ENCODE measurements around the gene ITFG1.

ITFG1 gene

GRCh38 chr16:47387026-47387734, 73.7 kb downstream of the ITFG1 start:
- no peaks in the 10 kb centered on the region for H3K4me1 ChIP-seq (ENCODE audit: control insufficient read depth in 2 of 2, insufficient read depth in 2 of 2, low read length in 2 of 2)
- no peaks in the 10 kb centered on the region for H3K9me3 ChIP-seq (ENCODE audit: control insufficient read depth in 2 of 2, low read length in 2 of 2)
- no peaks in the 10 kb centered on the region for H3K36me3 ChIP-seq (ENCODE audit: control insufficient read depth in 2 of 2, insufficient read depth in 2 of 2, low read length in 2 of 2)
- no peak overlapping the region for H3K4me3 ChIP-seq (ENCODE audit: low read length in 2 of 2)
- H3K9ac ChIP-seq (ENCODE audit: low read depth in 1 of 2, low read length in 2 of 2) = no peak overlapping the region
- no peak overlapping the region for H3K27ac ChIP-seq (ENCODE audit: low read depth in 2 of 2, low read length in 2 of 2)
- no peaks in the 10 kb centered on the region for H3K27me3 ChIP-seq (ENCODE audit: control insufficient read depth in 2 of 2, insufficient read depth in 2 of 2, low read length in 2 of 2)

DNA sequence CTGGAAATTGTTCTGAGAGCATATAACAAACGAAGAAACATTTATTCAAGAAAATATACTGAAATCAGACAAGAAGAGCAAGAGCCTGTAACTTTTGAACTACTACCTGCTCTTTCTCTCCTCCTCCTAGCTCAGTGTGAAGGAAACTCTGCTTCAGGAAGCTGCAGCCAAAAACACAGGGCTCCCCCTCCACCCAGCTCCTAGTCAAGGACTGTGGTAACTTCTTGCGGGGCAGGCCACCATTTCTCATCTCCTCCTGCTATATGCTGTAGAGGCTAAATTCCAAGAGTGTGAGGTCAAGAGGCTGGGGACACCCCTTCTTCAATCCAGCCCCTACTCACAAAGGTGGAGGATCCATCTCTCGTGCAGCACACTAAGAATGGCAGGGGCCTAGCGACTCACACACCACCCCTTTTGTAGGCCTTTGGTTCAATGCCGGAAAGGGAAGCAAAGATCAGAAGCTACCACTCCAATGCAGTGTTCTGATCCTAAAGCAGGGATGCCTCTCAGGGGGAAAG, 74.6 kb downstream of the ITFG1 start:
- H3K4me3 ChIP-seq (ENCODE audit: low read length in 2 of 2) = no peak overlapping the region
- no peaks in the 10 kb centered on the region for H3K9me3 ChIP-seq (ENCODE audit: control insufficient read depth in 2 of 2, low read length in 2 of 2)
- no peaks in the 10 kb centered on the region for H3K36me3 ChIP-seq (ENCODE audit: control insufficient read depth in 2 of 2, insufficient read depth in 2 of 2, low read length in 2 of 2)
- no peaks in the 10 kb centered on the region for H3K4me1 ChIP-seq (ENCODE audit: control insufficient read depth in 2 of 2, insufficient read depth in 2 of 2, low read length in 2 of 2)
- no peaks in the 10 kb centered on the region for H3K27me3 ChIP-seq (ENCODE audit: control insufficient read depth in 2 of 2, insufficient read depth in 2 of 2, low read length in 2 of 2)
- H3K9ac ChIP-seq (ENCODE audit: low read depth in 1 of 2, low read length in 2 of 2) = no peak overlapping the region
- no peak overlapping the region for H3K27ac ChIP-seq (ENCODE audit: low read depth in 2 of 2, low read length in 2 of 2)

DNA sequence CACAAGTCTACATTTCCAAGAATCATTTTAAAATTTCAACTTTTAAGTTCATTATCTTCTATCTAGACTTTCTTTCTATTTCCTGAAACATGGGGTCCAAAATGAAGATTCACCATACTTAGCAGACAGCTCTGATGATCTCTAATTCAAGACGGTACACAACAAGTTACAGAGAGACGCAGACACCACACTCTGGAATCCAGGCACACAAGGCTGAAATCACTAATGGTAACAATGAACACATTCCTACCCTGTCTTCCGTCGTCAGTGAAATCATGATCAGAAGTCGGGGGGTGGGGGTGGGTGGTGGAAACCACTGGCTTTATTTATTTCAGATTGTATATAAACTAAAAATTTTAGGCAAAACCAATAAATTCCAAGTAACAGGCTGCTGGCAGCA, 78.5 kb downstream of the ITFG1 start:
- H3K27ac ChIP-seq (ENCODE audit: low read depth in 2 of 2, low read length in 2 of 2) = no peak overlapping the region
- H3K36me3 ChIP-seq (ENCODE audit: control insufficient read depth in 2 of 2, insufficient read depth in 2 of 2, low read length in 2 of 2) = peaks cover 0 to 3% of the 10 kb centered on the region in 2 donors
- no peaks in the 10 kb centered on the region for H3K9me3 ChIP-seq (ENCODE audit: control insufficient read depth in 2 of 2, low read length in 2 of 2)
- no peak overlapping the region for H3K9ac ChIP-seq (ENCODE audit: low read depth in 1 of 2, low read length in 2 of 2)
- H3K4me1 ChIP-seq (ENCODE audit: control insufficient read depth in 2 of 2, insufficient read depth in 2 of 2, low read length in 2 of 2) = no peaks in the 10 kb centered on the region
- H3K27me3 ChIP-seq (ENCODE audit: control insufficient read depth in 2 of 2, insufficient read depth in 2 of 2, low read length in 2 of 2) = no peaks in the 10 kb centered on the region
- no peak overlapping the region for H3K4me3 ChIP-seq (ENCODE audit: low read length in 2 of 2)

- H3K9me3 ChIP-seq (ENCODE audit: control insufficient read depth in 2 of 2, low read length in 2 of 2) = no peaks in the 10 kb centered on the region
- peaks cover 5 to 9% of the 10 kb centered on the region in 2 donors for H3K36me3 ChIP-seq (ENCODE audit: control insufficient read depth in 2 of 2, insufficient read depth in 2 of 2, low read length in 2 of 2)
- H3K27me3 ChIP-seq (ENCODE audit: control insufficient read depth in 2 of 2, insufficient read depth in 2 of 2, low read length in 2 of 2) = no peaks in the 10 kb centered on the region
- H3K4me3 ChIP-seq (ENCODE audit: low read length in 2 of 2) = no peak overlapping the region
- H3K27ac ChIP-seq (ENCODE audit: low read depth in 2 of 2, low read length in 2 of 2) = no peak overlapping the region
- H3K4me1 ChIP-seq (ENCODE audit: control insufficient read depth in 2 of 2, insufficient read depth in 2 of 2, low read length in 2 of 2) = no peaks in the 10 kb centered on the region
- no peak overlapping the region for H3K9ac ChIP-seq (ENCODE audit: low read depth in 1 of 2, low read length in 2 of 2)
Measured at GRCh38 chr16:47377154-47377553, 83.7 kb downstream of the ITFG1 start.

DNA sequence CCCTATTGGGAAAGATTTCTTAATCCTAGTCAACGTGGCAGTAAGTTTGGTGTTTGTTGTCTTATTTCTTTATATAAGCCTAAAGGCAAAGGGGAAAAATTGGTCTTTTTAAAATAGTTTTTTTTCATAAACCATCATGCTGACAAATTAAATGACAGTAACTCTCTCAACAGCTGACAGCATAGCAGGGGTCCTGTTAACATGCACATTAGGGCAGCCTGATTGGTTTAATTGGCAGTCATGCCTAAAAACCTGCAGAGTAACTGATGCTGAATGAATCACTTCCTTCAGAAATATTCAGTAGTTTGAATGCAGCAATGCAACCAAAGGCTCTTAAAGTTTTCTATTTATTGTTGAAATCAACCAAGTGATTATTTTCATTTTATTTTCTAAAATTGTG, 85.4 kb downstream of the ITFG1 start:
- Histone ChIP-seq H3K27ac (ENCODE audit: low read depth in 2 of 2, low read length in 2 of 2) (no peak overlapping the region), H3K9ac (ENCODE audit: low read depth in 1 of 2, low read length in 2 of 2) (no peak overlapping the region), H3K36me3 (ENCODE audit: control insufficient read depth in 2 of 2, insufficient read depth in 2 of 2, low read length in 2 of 2) (peaks cover 5 to 13% of the 10 kb centered on the region in 2 donors), H3K4me3 (ENCODE audit: low read length in 2 of 2) (no peak overlapping the region), H3K4me1 (ENCODE audit: control insufficient read depth in 2 of 2, insufficient read depth in 2 of 2, low read length in 2 of 2) (no peaks in the 10 kb centered on the region), H3K27me3 (ENCODE audit: control insufficient read depth in 2 of 2, insufficient read depth in 2 of 2, low read length in 2 of 2) (no peaks in the 10 kb centered on the region), H3K9me3 (ENCODE audit: control insufficient read depth in 2 of 2, low read length in 2 of 2) (no peaks in the 10 kb centered on the region)

DNA sequence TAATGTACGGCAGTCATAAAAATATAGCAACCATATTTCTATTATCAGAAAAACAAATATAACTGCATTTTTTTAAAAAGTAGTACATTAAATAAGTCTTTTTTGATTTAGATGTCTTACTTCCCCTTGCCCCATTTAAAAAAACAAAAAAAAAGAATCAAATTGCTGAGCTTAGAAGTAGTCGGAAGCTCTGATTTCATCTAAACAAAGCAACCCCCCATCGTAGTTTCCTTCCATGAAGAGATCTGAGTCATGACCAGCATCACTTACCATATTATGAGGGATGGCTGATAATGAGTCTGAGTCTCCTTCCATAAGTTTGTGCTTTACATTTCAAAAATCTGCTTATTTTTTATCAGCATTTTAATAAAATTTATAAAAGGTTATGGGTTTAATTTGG, 86.2 kb downstream of the ITFG1 start:
- Histone ChIP-seq H3K27me3 (ENCODE audit: control insufficient read depth in 2 of 2, insufficient read depth in 2 of 2, low read length in 2 of 2) (no peaks in the 10 kb centered on the region), H3K9me3 (ENCODE audit: control insufficient read depth in 2 of 2, low read length in 2 of 2) (no peaks in the 10 kb centered on the region), H3K36me3 (ENCODE audit: control insufficient read depth in 2 of 2, insufficient read depth in 2 of 2, low read length in 2 of 2) (peaks cover 5 to 13% of the 10 kb centered on the region in 2 donors), H3K4me1 (ENCODE audit: control insufficient read depth in 2 of 2, insufficient read depth in 2 of 2, low read length in 2 of 2) (no peaks in the 10 kb centered on the region), H3K9ac (ENCODE audit: low read depth in 1 of 2, low read length in 2 of 2) (no peak overlapping the region), H3K27ac (ENCODE audit: low read depth in 2 of 2, low read length in 2 of 2) (no peak overlapping the region), H3K4me3 (ENCODE audit: low read length in 2 of 2) (no peak overlapping the region)

DNA sequence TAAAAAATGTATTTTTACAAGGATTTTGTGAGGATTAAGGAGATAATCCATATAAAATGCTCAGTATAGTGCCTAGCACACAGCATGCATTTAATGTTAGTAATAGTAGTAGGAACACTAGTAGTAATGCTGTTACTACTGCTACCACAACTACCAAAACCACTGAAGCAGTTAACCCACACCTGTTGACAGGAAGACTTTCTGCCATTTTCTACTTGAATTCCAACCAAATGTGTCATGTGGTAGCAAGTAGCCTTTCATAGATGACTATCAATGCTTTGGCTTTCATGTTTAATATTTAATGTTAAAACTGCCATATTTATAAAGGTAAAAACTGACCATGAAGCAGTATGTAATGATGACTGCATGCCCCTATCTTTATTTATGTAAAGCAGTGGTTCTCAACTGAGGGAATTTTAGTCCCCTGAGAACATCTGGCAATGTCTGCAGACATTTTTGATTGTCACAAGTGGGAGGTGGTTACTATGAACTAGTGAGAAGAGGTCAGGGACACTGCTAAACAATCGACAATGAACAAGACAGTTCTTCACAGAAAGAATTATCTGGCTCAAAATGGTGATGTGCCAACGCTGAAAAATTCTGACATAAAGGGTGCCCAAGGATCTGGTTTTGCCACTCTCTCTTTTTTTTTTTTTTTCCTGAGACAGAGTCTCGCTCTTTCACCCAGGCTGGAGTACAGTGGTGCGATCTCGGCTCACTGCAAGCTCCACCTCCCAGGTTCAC, 89.4 kb downstream of the ITFG1 start:
- Histone ChIP-seq H3K9me3 (ENCODE audit: control insufficient read depth in 2 of 2, low read length in 2 of 2) (no peaks in the 10 kb centered on the region), H3K4me3 (ENCODE audit: low read length in 2 of 2) (no peak overlapping the region), H3K9ac (ENCODE audit: low read depth in 1 of 2, low read length in 2 of 2) (no peak overlapping the region), H3K27ac (ENCODE audit: low read depth in 2 of 2, low read length in 2 of 2) (no peak overlapping the region), H3K27me3 (ENCODE audit: control insufficient read depth in 2 of 2, insufficient read depth in 2 of 2, low read length in 2 of 2) (no peaks in the 10 kb centered on the region), H3K4me1 (ENCODE audit: control insufficient read depth in 2 of 2, insufficient read depth in 2 of 2, low read length in 2 of 2) (no peaks in the 10 kb centered on the region), H3K36me3 (ENCODE audit: control insufficient read depth in 2 of 2, insufficient read depth in 2 of 2, low read length in 2 of 2) (peaks cover 5 to 15% of the 10 kb centered on the region in 2 donors)

DNA sequence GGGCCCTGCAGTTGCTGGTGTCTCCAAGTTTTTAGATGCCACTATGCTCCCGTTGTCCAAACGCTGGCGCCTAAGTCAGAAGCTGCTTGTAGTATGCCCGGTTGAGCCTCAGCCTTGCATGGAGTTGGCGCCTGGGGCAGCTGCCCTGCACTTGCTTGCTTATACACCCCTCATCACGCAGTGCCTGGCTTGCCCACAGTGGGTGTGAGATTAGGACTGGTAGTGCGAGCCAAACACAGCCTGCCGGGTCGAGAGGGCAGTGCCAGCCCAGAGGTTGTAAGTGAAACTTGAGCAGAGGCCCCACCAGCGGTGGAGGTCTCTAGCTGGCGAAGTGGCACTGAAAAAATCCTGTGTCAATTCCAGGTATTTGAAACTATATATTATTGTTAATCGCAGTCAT, 90.3 kb downstream of the ITFG1 start:
- Histone ChIP-seq H3K4me3 (ENCODE audit: low read length in 2 of 2) (no peak overlapping the region), H3K36me3 (ENCODE audit: control insufficient read depth in 2 of 2, insufficient read depth in 2 of 2, low read length in 2 of 2) (peaks cover 5 to 13% of the 10 kb centered on the region in 2 donors), H3K27me3 (ENCODE audit: control insufficient read depth in 2 of 2, insufficient read depth in 2 of 2, low read length in 2 of 2) (no peaks in the 10 kb centered on the region), H3K4me1 (ENCODE audit: control insufficient read depth in 2 of 2, insufficient read depth in 2 of 2, low read length in 2 of 2) (no peaks in the 10 kb centered on the region), H3K9me3 (ENCODE audit: control insufficient read depth in 2 of 2, low read length in 2 of 2) (no peaks in the 10 kb centered on the region), H3K27ac (ENCODE audit: low read depth in 2 of 2, low read length in 2 of 2) (no peak overlapping the region), H3K9ac (ENCODE audit: low read depth in 1 of 2, low read length in 2 of 2) (no peak overlapping the region)

DNA sequence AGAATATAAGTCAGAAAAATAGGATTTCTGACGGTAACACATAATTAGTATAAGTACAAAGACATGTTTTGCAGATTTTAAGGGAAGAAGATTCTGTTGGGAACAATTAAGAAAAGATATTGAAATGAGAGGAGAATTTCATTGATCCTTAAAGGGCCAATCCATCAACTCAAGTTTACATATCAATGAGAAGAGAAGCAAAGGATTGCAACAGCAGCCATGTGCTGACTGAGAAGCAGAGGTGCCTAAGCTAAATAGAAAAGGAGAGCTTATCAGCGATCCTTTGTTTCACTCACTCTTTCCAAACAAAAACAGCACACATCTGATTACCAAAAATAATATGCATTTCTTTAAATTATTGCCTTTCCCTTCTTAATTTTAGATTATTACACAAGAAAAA, 94.6 kb downstream of the ITFG1 start:
- Histone ChIP-seq H3K9me3 (ENCODE audit: control insufficient read depth in 2 of 2, low read length in 2 of 2) (no peaks in the 10 kb centered on the region), H3K4me3 (ENCODE audit: low read length in 2 of 2) (no peak overlapping the region), H3K9ac (ENCODE audit: low read depth in 1 of 2, low read length in 2 of 2) (no peak overlapping the region)

GRCh38 chr16:47363761-47364160, 97.1 kb downstream of the ITFG1 start:
- Histone ChIP-seq H3K9me3 (ENCODE audit: control insufficient read depth in 2 of 2, low read length in 2 of 2) (no peaks in the 10 kb centered on the region), H3K27ac (ENCODE audit: low read depth in 2 of 2, low read length in 2 of 2) (no peak overlapping the region), H3K4me3 (ENCODE audit: low read length in 2 of 2) (no peak overlapping the region), H3K27me3 (ENCODE audit: control insufficient read depth in 2 of 2, insufficient read depth in 2 of 2, low read length in 2 of 2) (no peaks in the 10 kb centered on the region), H3K36me3 (ENCODE audit: control insufficient read depth in 2 of 2, insufficient read depth in 2 of 2, low read length in 2 of 2) (peaks cover 0 to 9% of the 10 kb centered on the region in 2 donors), H3K4me1 (ENCODE audit: control insufficient read depth in 2 of 2, insufficient read depth in 2 of 2, low read length in 2 of 2) (no peaks in the 10 kb centered on the region), H3K9ac (ENCODE audit: low read depth in 1 of 2, low read length in 2 of 2) (no peak overlapping the region)

More for the DNA sequence above, 94.6 kb downstream of the ITFG1 start:
- no peaks in the 10 kb centered on the region for H3K4me1 ChIP-seq (ENCODE audit: control insufficient read depth in 2 of 2, insufficient read depth in 2 of 2, low read length in 2 of 2)
- no peak overlapping the region for H3K27ac ChIP-seq (ENCODE audit: low read depth in 2 of 2, low read length in 2 of 2)
- H3K27me3 ChIP-seq (ENCODE audit: control insufficient read depth in 2 of 2, insufficient read depth in 2 of 2, low read length in 2 of 2) = no peaks in the 10 kb centered on the region
- H3K36me3 ChIP-seq (ENCODE audit: control insufficient read depth in 2 of 2, insufficient read depth in 2 of 2, low read length in 2 of 2) = peaks cover 2 to 12% of the 10 kb centered on the region in 2 donors

All from mucosa of rectum (tissue), 2 donors.